GM10266 (cell line): ENCODE measurements around the gene CMYA5.

Source experiments
- DNase-seq: peaks from one replicate; pipeline ENCODE4 v3.0.0; 2012; ENCODE audit errors: extremely low spot score
- TF ChIP-seq, protein P1 (sequence below): IDR thresholded peaks from 2 replicates; pipeline ENCODE4 v1.5.1; 2012; ENCODE audit warnings: mild to moderate bottlenecking, low read depth; ENCODE audit not compliant: control insufficient read depth, insufficient read depth; ENCODE audit errors: missing control alignments

The CMYA5 gene

GRCh38 chr5:79809743-79810142 is 120.1 kb downstream of the CMYA5 start:
- DNase-seq, result no peak

GRCh38 chr5:79811081-79811480 is 121.4 kb downstream of the CMYA5 start:
- TF ChIP-seq, protein P1, sequence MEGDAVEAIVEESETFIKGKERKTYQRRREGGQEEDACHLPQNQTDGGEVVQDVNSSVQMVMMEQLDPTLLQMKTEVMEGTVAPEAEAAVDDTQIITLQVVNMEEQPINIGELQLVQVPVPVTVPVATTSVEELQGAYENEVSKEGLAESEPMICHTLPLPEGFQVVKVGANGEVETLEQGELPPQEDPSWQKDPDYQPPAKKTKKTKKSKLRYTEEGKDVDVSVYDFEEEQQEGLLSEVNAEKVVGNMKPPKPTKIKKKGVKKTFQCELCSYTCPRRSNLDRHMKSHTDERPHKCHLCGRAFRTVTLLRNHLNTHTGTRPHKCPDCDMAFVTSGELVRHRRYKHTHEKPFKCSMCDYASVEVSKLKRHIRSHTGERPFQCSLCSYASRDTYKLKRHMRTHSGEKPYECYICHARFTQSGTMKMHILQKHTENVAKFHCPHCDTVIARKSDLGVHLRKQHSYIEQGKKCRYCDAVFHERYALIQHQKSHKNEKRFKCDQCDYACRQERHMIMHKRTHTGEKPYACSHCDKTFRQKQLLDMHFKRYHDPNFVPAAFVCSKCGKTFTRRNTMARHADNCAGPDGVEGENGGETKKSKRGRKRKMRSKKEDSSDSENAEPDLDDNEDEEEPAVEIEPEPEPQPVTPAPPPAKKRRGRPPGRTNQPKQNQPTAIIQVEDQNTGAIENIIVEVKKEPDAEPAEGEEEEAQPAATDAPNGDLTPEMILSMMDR, result no peak
- DNase-seq, result no peak

More at GRCh38 chr5:79809743-79810142, 120.1 kb downstream of the CMYA5 start:
- TF ChIP-seq, protein P1, result no peak

- DNase-seq, result no peak
- TF ChIP-seq, protein P1, result no peak
These were observed 122.3 kb downstream of the CMYA5 start for GRCh38 chr5:79811904-79812303.

DNA sequence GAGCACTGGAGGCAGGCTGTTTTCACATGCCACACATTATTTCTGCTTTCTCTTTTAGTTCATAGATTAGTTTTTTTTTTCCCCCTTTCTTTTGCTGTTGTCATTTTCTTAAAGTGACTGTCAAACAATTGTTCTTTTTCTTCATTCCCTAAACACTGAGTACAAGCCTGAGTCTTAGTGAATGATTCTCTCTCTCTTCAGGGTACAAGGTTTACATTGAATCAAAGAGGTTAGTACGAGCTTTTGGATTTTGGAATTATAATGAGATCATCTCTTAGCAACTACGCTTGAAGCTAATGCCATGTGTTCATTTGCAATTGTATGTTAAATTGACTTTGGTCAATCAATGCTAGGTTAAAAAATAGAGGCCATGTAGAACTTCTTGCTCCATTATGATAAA is 125.1 kb downstream of the CMYA5 start:
- DNase-seq, result no peak
- TF ChIP-seq, protein P1, result no peak

GRCh38 chr5:79816014-79816413 is 126.4 kb downstream of the CMYA5 start:
- no peak for DNase-seq
- TF ChIP-seq, protein P1, result no peak

DNA sequence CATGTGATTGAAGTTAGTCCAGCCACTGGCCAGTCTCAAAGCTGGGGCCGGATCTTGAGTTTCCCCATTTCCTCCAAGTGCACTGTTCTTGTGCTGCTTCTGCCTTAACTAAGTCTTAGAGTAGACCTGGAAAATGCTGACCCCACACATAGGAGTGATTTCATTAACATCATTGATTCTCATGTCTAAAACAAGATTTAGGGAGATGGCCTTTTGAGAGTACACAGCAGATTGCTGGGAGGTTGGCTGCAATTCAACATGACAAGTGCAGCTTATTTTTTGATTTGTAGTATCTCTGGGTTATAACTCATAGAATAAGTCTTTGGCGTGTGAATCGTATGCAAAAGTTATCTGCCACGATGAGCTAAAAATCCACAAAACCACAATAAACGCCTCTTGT is 131.0 kb downstream of the CMYA5 start:
- no peak for DNase-seq
- TF ChIP-seq, protein P1, result no peak

DNA sequence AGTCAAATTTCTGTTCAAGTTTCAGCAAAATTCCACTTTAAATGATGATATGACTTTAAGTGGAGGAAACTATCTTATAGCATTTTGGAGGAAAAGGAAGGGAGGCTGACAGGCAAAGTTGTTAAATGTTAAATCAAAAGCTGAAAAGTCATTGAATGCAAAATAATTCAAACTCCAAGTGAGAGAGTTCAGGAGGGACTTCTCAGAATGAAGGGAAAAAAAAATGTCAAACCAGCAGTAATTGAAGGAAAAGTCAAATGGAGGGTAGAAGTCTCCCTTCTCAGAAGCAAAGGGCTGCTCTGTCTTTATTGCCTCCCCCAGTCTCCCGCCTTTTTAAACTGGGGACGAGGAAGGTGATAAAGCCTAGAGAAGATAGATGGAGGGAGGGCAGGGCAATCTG is 134.8 kb downstream of the CMYA5 start:
- TF ChIP-seq, protein P1, result no peak
- DNase-seq, result no peak
